HG02798 (cell line): ENCODE results near the gene MAP3K5.
"Not testable (repeated sequence)": the region's sequence is repeated elsewhere in the genome, so short reads cannot be mapped to it uniquely, and the experiment has no call there.

Experiments used
- ATAC-seq: cut with Tn5 transposase; IDR thresholded peaks from one replicate; pipeline ENCODE4 v1.9.1; 2021; ENCODE audit warnings: mild to moderate bottlenecking; ENCODE audit not compliant: unreplicated experiment, poor library complexity

MAP3K5 gene

GRCh38 chr6:136591617-136592016, 200.7 kb downstream of the MAP3K5 start:
- ATAC-seq, result no peak

- not testable (repeated sequence) for ATAC-seq
Measured at GRCh38 chr6:136590846-136591245, 201.4 kb downstream of the MAP3K5 start.

- no peak for ATAC-seq
Measured at GRCh38 chr6:136587527-136587926, 204.8 kb downstream of the MAP3K5 start.

GRCh38 chr6:136586295-136586694, 206.0 kb downstream of the MAP3K5 start:
- ATAC-seq, result no peak

GRCh38 chr6:136585523-136585922, 206.8 kb downstream of the MAP3K5 start:
- ATAC-seq, result not testable (repeated sequence)

GRCh38 chr6:136584290-136584689, 208.0 kb downstream of the MAP3K5 start:
- ATAC-seq, result not testable (repeated sequence)

GRCh38 chr6:136582711-136583471, 209.4 kb downstream of the MAP3K5 start:
- no peak for ATAC-seq

GRCh38 chr6:136579800-136580199, 212.5 kb downstream of the MAP3K5 start:
- no peak for ATAC-seq

GRCh38 chr6:136576821-136577220, 215.5 kb downstream of the MAP3K5 start:
- no peak for ATAC-seq

GRCh38 chr6:136571496-136571895, 220.8 kb downstream of the MAP3K5 start:
- ATAC-seq, result no peak

- no peak for ATAC-seq
Measured at GRCh38 chr6:136571065-136571464, 221.2 kb downstream of the MAP3K5 start.

GRCh38 chr6:136568129-136568528, 224.1 kb downstream of the MAP3K5 start:
- ATAC-seq, result no peak

GRCh38 chr6:136567688-136568087, 224.6 kb downstream of the MAP3K5 start:
- ATAC-seq, result no peak

- no peak for ATAC-seq
Measured at GRCh38 chr6:136566851-136567250, 225.4 kb downstream of the MAP3K5 start.

- ATAC-seq, result no peak
Measured at GRCh38 chr6:136566007-136566487, 226.2 kb downstream of the MAP3K5 start.

GRCh38 chr6:136564180-136564579, 228.1 kb downstream of the MAP3K5 start:
- no peak for ATAC-seq

- no peak for ATAC-seq
Measured at GRCh38 chr6:136563386-136564152, 228.7 kb downstream of the MAP3K5 start.

- ATAC-seq, result no peak
Measured at GRCh38 chr6:136562211-136562610, 230.1 kb downstream of the MAP3K5 start.

- ATAC-seq, result no peak
Measured at GRCh38 chr6:136553166-136553787, 239.0 kb downstream of the MAP3K5 start.

GRCh38 chr6:136552054-136552453, 240.2 kb downstream of the MAP3K5 start:
- no peak for ATAC-seq

GRCh38 chr6:136551103-136551502, 241.2 kb downstream of the MAP3K5 start:
- no peak for ATAC-seq
